ENCODE measurements around the gene FAM181B. TPM values are rescaled to one million over a fixed set of nuclear protein-coding genes. Genes with fewer than 3 reads are reported as not detected.

The FAM181B gene
- polyA plus RNA-seq, 1 experiment, result not detected

DNA sequence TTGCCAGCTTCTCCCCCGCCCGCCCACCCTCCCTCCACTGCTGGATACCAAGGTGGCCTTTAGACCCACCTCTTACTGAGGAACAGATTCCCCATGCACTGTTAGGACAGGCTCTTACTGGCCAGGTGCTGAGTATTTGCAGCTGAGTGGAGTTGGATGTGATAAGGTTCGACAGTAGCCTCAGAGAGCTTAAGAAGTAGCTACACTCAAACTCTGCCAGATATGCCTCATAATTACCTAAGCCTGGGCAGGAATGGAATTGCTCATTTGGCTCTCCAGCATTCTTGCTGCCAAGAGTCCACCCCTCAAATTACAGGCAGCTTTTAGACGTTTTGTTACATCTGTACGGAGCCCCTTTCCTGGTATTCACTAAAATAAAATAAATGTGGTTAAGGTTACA is 9.6 kb downstream of the FAM181B start:
- DNase-seq (ENCODE audit: low read depth), result no peak
- TF ChIP-seq CTCF (IDR thresholded peaks at IDR 0.05; ENCODE audit: insufficient read depth, low read depth, low read length), result no peak
- POLR2A ChIA-PET, result no interaction called here
- H3K27me3 ChIP-seq (ENCODE audit: control insufficient read depth, insufficient read depth, low read length), result no peaks in the 10 kb centered on the region
- no peak overlapping the region for H3K4me3 ChIP-seq (ENCODE audit: low read depth, low read length)
- no peaks in the 10 kb centered on the region for H3K36me3 ChIP-seq (ENCODE audit: control insufficient read depth, insufficient read depth, low read length)
- CTCF ChIA-PET, result interaction anchor here (1.4 to 1.7 kb wide), 2 partner anchors 10 to 136 kb away, joined by 3 to 6 read pairs; partner anchors contain the start of gene FAM181B

DNA sequence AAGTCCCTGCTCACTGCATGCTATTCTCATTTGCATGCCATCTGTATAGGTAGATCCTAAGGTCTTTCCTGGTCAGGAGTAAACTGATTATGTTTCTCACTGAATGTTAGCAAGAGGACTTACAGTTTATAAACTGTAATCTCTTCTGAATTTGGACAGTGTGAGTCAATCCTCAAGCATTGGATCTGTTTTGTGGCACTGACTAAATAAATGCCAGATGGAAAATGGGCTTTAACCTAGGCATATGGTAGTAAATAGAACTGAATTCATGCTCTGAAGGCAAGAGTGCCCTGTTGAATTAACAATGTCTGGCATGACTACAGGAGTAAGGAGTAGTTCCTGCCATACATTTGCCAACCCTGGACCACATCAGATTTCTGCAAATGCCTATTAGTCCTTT is 11.4 kb downstream of the FAM181B start:
- no peaks in the 10 kb centered on the region for H3K36me3 ChIP-seq (ENCODE audit: control insufficient read depth, insufficient read depth, low read length)
- no peak for TF ChIP-seq CTCF (IDR thresholded peaks at IDR 0.05; ENCODE audit: insufficient read depth, low read depth, low read length)
- no peak overlapping the region for H3K4me3 ChIP-seq (ENCODE audit: low read depth, low read length)
- CTCF ChIA-PET, result interaction anchor here (1.0 kb wide), 1 partner anchor 146 kb away, joined by 3 read pairs; no protein-coding TSS in a partner anchor
- DNase-seq (ENCODE audit: low read depth), result peak; percentile 8
- no peaks in the 10 kb centered on the region for H3K27me3 ChIP-seq (ENCODE audit: control insufficient read depth, insufficient read depth, low read length)
- POLR2A ChIA-PET, result no interaction called here

GRCh38 chr11:82720267-82721065 is 13.2 kb downstream of the FAM181B start:
- POLR2A ChIA-PET, result no interaction called here
- H3K4me3 ChIP-seq (ENCODE audit: low read depth, low read length), result no peak overlapping the region
- CTCF ChIA-PET, result interaction anchor here (0.6 to 3.9 kb wide), 10 partner anchors 13 to 1099 kb away, joined by 3 to 16 read pairs (median 4); partner anchors contain the start of gene FAM181B
- no peaks in the 10 kb centered on the region for H3K36me3 ChIP-seq (ENCODE audit: control insufficient read depth, insufficient read depth, low read length)
- DNase-seq (ENCODE audit: low read depth), result no peak
- no peaks in the 10 kb centered on the region for H3K27me3 ChIP-seq (ENCODE audit: control insufficient read depth, insufficient read depth, low read length)
- TF ChIP-seq CTCF (IDR thresholded peaks at IDR 0.05; ENCODE audit: insufficient read depth, low read depth, low read length), result no peak

DNA sequence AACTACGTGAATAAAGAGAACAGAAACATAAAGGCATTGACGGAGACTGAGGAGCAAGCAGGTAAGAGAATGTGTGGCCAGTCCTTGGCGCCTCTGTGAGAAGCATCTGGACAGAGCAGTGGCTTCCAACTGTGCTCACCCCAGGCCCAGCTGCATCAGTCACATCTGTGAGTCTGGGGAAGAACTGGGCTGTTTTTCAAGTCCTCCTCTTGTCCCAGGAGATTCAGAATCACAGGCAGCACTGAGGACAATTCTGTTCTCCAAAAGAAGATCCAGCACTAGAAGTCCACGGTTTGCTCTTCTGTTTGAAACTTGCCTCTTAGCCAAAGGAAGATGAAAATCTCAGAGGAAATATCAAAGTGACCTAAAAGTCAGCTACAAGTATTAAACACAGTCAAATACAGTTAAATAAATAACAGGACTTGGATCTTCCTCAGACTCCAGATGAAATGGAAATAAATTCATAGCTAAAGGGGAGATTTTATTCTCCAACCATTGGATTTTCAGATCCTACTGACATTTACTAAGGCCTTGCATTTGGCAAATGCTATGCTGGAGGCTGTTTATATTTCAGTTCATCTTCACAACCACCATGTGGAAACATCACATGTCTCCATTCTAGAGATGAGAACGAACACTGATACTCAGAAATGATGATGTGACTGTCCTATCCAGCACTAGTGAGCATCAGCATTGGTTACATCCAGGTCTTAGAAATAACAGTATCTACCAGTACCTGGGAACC is 14.1 kb downstream of the FAM181B start:
- no peak overlapping the region for H3K4me3 ChIP-seq (ENCODE audit: low read depth, low read length)
- ChIA-PET CTCF (interaction anchor here (0.6 to 3.9 kb wide), 13 partner anchors 8 to 1098 kb away, joined by 3 to 16 read pairs (median 4); no protein-coding TSS in a partner anchor), POLR2A (no interaction called here)
- no peak for TF ChIP-seq CTCF (IDR thresholded peaks at IDR 0.05; ENCODE audit: insufficient read depth, low read depth, low read length)
- DNase-seq (ENCODE audit: low read depth), result no peak
- no peaks in the 10 kb centered on the region for H3K36me3 ChIP-seq (ENCODE audit: control insufficient read depth, insufficient read depth, low read length)
- peaks cover 3% of the 10 kb centered on the region for H3K27me3 ChIP-seq (ENCODE audit: control insufficient read depth, insufficient read depth, low read length)

- DNase-seq (ENCODE audit: low read depth), result no peak
- ChIA-PET POLR2A (no interaction called here), CTCF (interaction anchor here (0.6 to 3.9 kb wide), 17 partner anchors 9 to 1103 kb away, joined by 3 to 20 read pairs (median 6); no protein-coding TSS in a partner anchor)
- no peaks in the 10 kb centered on the region for H3K36me3 ChIP-seq (ENCODE audit: control insufficient read depth, insufficient read depth, low read length)
- no peak overlapping the region for H3K4me3 ChIP-seq (ENCODE audit: low read depth, low read length)
- no peak for TF ChIP-seq CTCF (IDR thresholded peaks at IDR 0.05; ENCODE audit: insufficient read depth, low read depth, low read length)
- H3K27me3 ChIP-seq (ENCODE audit: control insufficient read depth, insufficient read depth, low read length), result peaks cover 5% of the 10 kb centered on the region
Observed at GRCh38 chr11:82718821-82719220, 14.8 kb downstream of the FAM181B start.
